ENCODE results near the gene MAP3K3.

MAP3K3 gene

DNA sequence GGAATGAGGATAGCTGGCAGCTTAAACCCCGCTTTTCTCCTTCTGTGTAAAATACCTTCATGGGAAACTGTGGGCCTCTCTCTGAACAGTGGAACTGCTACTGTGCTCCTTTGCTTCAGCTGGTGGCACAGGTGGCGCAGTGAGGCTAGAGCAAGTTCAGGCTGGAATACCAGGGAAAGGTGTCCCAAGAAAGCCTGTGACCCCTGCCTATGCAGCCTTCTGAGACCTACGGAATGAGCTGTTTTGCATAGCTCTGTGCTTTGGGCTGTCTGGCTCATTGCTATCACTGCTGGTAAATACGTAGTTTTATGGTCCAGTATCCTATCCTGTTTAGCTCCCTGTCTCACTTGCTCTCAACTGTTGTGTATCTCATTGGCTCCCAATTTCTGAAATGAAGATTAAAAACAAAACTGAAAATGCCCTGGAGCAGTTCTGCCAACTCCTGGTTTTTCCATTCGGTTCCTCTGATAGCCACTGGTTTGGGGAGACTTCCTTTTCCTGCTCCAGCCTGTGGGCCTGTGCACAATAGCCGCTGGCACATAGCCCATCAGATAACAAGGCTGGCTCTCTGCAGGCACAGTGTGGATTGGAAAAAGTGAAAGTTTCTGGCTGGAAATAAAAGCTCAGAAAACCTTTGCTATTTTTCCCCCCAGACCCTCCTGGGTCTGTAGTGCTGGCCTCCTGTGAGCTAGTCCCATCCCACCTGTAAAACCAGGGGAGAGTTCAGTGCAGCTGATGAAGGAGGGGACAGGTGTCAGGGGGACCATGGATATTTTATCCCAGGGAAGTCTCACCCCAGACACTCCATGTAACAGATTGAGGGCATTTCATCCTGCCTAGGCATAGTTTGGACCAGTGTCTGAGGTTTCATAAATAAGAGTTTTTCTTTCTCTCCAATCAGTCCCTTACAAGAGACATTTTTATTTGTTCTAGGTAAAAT is 53.7 kb downstream of the MAP3K3 start:
- H3K4me3 ChIP-seq (ENCODE audit: low read depth, low read length) = no peak overlapping the region
- H3K4ac ChIP-seq (ENCODE audit: low read depth, low read length) = no peak overlapping the region
- no peak overlapping the region for H2BK12ac ChIP-seq (ENCODE audit: low read length)
- peaks cover 3 to 4% of the 10 kb centered on the region in 2 experiments for H3K36me3 ChIP-seq (ENCODE audit: control insufficient read depth in 1 of 2, insufficient read depth in 2 of 2, low read length in 2 of 2)
- H4K91ac ChIP-seq (ENCODE audit: low read depth, low read length) = no peak overlapping the region
- no peaks in the 10 kb centered on the region for H3K9me3 ChIP-seq (ENCODE audit: insufficient read depth, low read depth, low read length)
- H3K79me1 ChIP-seq (ENCODE audit: low read length) = no peaks in the 10 kb centered on the region
- no peak overlapping the region for H3K4me2 ChIP-seq (ENCODE audit: low read length)
- H3K14ac ChIP-seq (ENCODE audit: low read length) = no peak overlapping the region
- no peak overlapping the region for H3K9ac ChIP-seq (ENCODE audit: low read length)
- H2AFZ ChIP-seq (ENCODE audit: insufficient read depth, low read length, poor library complexity) = no peak overlapping the region
- H2AK5ac ChIP-seq (ENCODE audit: low read length) = no peak overlapping the region
- no peak overlapping the region for H3K18ac ChIP-seq (ENCODE audit: low read length)
- no peak overlapping the region for H3K23ac ChIP-seq (ENCODE audit: low read length)
- no peak overlapping the region for H3K27ac ChIP-seq (ENCODE audit: low read depth, low read length)
- WGBS (ENCODE audit: extremely low coverage, insufficient coverage, insufficient read length) = no CpG with 5 or more reads among the region's 6 CpGs
- H3K27me3 ChIP-seq (ENCODE audit: insufficient read depth, low read length) = no peaks in the 10 kb centered on the region
- H4K8ac ChIP-seq (ENCODE audit: low read depth, low read length) = no peak overlapping the region
- H2BK120ac ChIP-seq (ENCODE audit: insufficient read depth, low read length, poor library complexity) = no peak overlapping the region
- no peak overlapping the region for H2BK5ac ChIP-seq (ENCODE audit: low read depth, low read length, poor library complexity)
- H3K79me2 ChIP-seq (ENCODE audit: control insufficient read depth, insufficient read depth, low read length, poor library complexity) = no peaks in the 10 kb centered on the region
- no peak overlapping the region for H4K12ac ChIP-seq (ENCODE audit: low read depth, low read length)
- H3K4me1 ChIP-seq (ENCODE audit: control insufficient read depth in 1 of 2, insufficient read depth in 2 of 2, low read length in 2 of 2) = peaks cover 0 to 6% of the 10 kb centered on the region in 2 experiments
- peak in 1 of 2 donors; percentile 31 for DNase-seq

DNA sequence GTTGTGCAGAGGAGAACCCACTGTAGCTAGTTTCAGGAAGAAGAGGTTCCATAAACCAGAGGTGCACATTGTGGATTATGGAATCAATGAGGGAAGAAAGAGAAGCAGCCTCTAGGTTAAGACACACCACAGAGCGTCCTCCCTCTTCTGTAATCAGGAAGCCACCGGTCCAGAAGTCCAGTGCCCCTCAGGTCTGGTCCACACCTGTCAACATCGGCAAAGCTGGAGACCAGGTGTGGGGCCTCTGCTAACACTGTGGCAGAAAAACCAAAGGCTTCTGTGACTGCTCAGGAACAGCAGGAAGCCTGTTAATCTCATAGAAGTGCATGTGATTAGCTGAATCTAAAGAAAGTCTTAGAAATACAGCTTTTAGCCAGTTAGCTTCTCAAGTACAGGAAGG is 54.4 kb downstream of the MAP3K3 start:
- no peak overlapping the region for H3K4me2 ChIP-seq (ENCODE audit: low read length)
- H3K4me3 ChIP-seq (ENCODE audit: low read depth, low read length) = no peak overlapping the region
- peaks cover under 1% of the 10 kb centered on the region for H3K79me1 ChIP-seq (ENCODE audit: low read length)
- no peaks in the 10 kb centered on the region for H3K27me3 ChIP-seq (ENCODE audit: insufficient read depth, low read length)
- no peak overlapping the region for H2AFZ ChIP-seq (ENCODE audit: insufficient read depth, low read length, poor library complexity)
- H3K9ac ChIP-seq (ENCODE audit: low read length) = no peak overlapping the region
- H3K9me3 ChIP-seq (ENCODE audit: insufficient read depth, low read depth, low read length) = no peaks in the 10 kb centered on the region
- DNase-seq = no peak
- H3K23ac ChIP-seq (ENCODE audit: low read length) = no peak overlapping the region
- no peak overlapping the region for H2AK5ac ChIP-seq (ENCODE audit: low read length)
- no peak overlapping the region for H2BK12ac ChIP-seq (ENCODE audit: low read length)
- no peak overlapping the region for H2BK120ac ChIP-seq (ENCODE audit: insufficient read depth, low read length, poor library complexity)
- peaks cover 4 to 11% of the 10 kb centered on the region in 2 experiments for H3K4me1 ChIP-seq (ENCODE audit: control insufficient read depth in 1 of 2, insufficient read depth in 2 of 2, low read length in 2 of 2)
- no peaks in the 10 kb centered on the region for H3K79me2 ChIP-seq (ENCODE audit: control insufficient read depth, insufficient read depth, low read length, poor library complexity)
- no CpG with 5 or more reads among the region's 3 CpGs for WGBS (ENCODE audit: extremely low coverage, insufficient coverage, insufficient read length)
- H2BK5ac ChIP-seq (ENCODE audit: low read depth, low read length, poor library complexity) = no peak overlapping the region
- H4K8ac ChIP-seq (ENCODE audit: low read depth, low read length) = no peak overlapping the region
- H3K18ac ChIP-seq (ENCODE audit: low read length) = no peak overlapping the region
- no peak overlapping the region for H3K27ac ChIP-seq (ENCODE audit: low read depth, low read length)
- H3K4ac ChIP-seq (ENCODE audit: low read depth, low read length) = no peak overlapping the region
- H3K14ac ChIP-seq (ENCODE audit: low read length) = no peak overlapping the region
- no peak overlapping the region for H4K91ac ChIP-seq (ENCODE audit: low read depth, low read length)
- H4K12ac ChIP-seq (ENCODE audit: low read depth, low read length) = no peak overlapping the region
- peaks cover 3 to 4% of the 10 kb centered on the region in 2 experiments for H3K36me3 ChIP-seq (ENCODE audit: control insufficient read depth in 1 of 2, insufficient read depth in 2 of 2, low read length in 2 of 2)

DNA sequence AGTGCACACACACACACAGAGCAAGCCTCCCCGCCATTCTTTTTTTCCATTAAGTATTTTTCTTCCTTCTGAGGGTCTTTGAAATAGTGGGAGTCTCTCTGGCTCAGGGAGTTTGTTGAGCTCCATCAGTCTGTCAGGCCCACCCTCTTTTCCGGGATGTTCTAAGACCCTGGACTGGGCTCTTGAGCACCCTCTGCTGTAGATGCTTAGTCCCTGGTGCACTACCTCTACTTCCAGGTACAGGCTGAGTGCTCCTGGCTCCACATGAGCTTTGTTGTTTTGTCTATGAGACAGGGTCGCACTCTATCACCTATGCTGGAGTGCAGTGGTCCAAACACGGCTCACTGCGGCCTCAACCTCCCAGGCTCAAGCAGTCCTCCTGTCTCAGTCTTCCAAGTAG is 57.0 kb downstream of the MAP3K3 start:
- peaks cover 7 to 8% of the 10 kb centered on the region in 2 experiments for H3K36me3 ChIP-seq (ENCODE audit: control insufficient read depth in 1 of 2, insufficient read depth in 2 of 2, low read length in 2 of 2)
- H2BK5ac ChIP-seq (ENCODE audit: low read depth, low read length, poor library complexity) = no peak overlapping the region
- no peak overlapping the region for H3K4ac ChIP-seq (ENCODE audit: low read depth, low read length)
- H3K4me3 ChIP-seq (ENCODE audit: low read depth, low read length) = peak overlapping the region; percentile 39
- no peak overlapping the region for H2AFZ ChIP-seq (ENCODE audit: insufficient read depth, low read length, poor library complexity)
- H3K9me3 ChIP-seq (ENCODE audit: insufficient read depth, low read depth, low read length) = no peaks in the 10 kb centered on the region
- H4K12ac ChIP-seq (ENCODE audit: low read depth, low read length) = no peak overlapping the region
- no peak overlapping the region for H3K9ac ChIP-seq (ENCODE audit: low read length)
- no peak overlapping the region for H2BK12ac ChIP-seq (ENCODE audit: low read length)
- H3K4me1 ChIP-seq (ENCODE audit: control insufficient read depth in 1 of 2, insufficient read depth in 2 of 2, low read length in 2 of 2) = peaks cover 6 to 7% of the 10 kb centered on the region in 2 experiments
- no peak overlapping the region for H2AK5ac ChIP-seq (ENCODE audit: low read length)
- H3K79me1 ChIP-seq (ENCODE audit: low read length) = peaks cover 2% of the 10 kb centered on the region
- no peak overlapping the region for H3K18ac ChIP-seq (ENCODE audit: low read length)
- DNase-seq = no peak
- H3K23ac ChIP-seq (ENCODE audit: low read length) = no peak overlapping the region
- no peak overlapping the region for H2BK120ac ChIP-seq (ENCODE audit: insufficient read depth, low read length, poor library complexity)
- no peaks in the 10 kb centered on the region for H3K79me2 ChIP-seq (ENCODE audit: control insufficient read depth, insufficient read depth, low read length, poor library complexity)
- no peak overlapping the region for H3K4me2 ChIP-seq (ENCODE audit: low read length)
- H3K27me3 ChIP-seq (ENCODE audit: insufficient read depth, low read length) = no peaks in the 10 kb centered on the region
- H4K91ac ChIP-seq (ENCODE audit: low read depth, low read length) = no peak overlapping the region
- no peak overlapping the region for H3K14ac ChIP-seq (ENCODE audit: low read length)
- no peak overlapping the region for H3K27ac ChIP-seq (ENCODE audit: low read depth, low read length)
- H4K8ac ChIP-seq (ENCODE audit: low read depth, low read length) = no peak overlapping the region
- WGBS (ENCODE audit: extremely low coverage, insufficient coverage, insufficient read length) = no CpG with 5 or more reads among the region's 5 CpGs

DNA sequence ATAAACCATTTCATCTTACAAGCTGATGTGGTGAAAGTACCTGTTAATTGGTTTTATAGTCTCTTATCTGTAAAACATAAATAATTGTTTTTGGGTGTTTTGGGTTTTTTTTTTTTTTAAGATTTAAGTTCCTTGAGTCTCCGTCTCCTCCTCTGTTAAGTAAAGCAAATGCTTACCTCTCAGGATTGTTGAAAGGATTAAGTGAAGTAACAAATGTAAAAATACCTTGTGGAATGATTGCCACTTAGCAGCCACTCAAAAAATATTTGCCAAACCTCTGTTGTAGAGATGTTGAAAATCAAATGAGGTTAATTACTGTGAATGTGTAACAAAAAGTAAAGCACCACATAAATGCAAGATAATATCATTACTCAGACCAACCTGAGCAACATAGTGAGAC is 58.5 kb downstream of the MAP3K3 start:
- Histone ChIP-seq H2BK5ac (ENCODE audit: low read depth, low read length, poor library complexity) (no peak overlapping the region), H3K27ac (ENCODE audit: low read depth, low read length) (no peak overlapping the region), H4K91ac (ENCODE audit: low read depth, low read length) (no peak overlapping the region), H4K12ac (ENCODE audit: low read depth, low read length) (no peak overlapping the region), H2AK5ac (ENCODE audit: low read length) (no peak overlapping the region), H3K4ac (ENCODE audit: low read depth, low read length) (no peak overlapping the region), H3K79me1 (ENCODE audit: low read length) (peaks cover 2% of the 10 kb centered on the region), H3K79me2 (ENCODE audit: control insufficient read depth, insufficient read depth, low read length, poor library complexity) (no peaks in the 10 kb centered on the region), H3K4me3 (ENCODE audit: low read depth, low read length) (no peak overlapping the region), H3K4me2 (ENCODE audit: low read length) (no peak overlapping the region), H3K14ac (ENCODE audit: low read length) (no peak overlapping the region), H3K27me3 (ENCODE audit: insufficient read depth, low read length) (no peaks in the 10 kb centered on the region), H2AFZ (ENCODE audit: insufficient read depth, low read length, poor library complexity) (no peak overlapping the region), H3K9ac (ENCODE audit: low read length) (no peak overlapping the region), H2BK12ac (ENCODE audit: low read length) (no peak overlapping the region), H2BK120ac (ENCODE audit: insufficient read depth, low read length, poor library complexity) (no peak overlapping the region), H4K8ac (ENCODE audit: low read depth, low read length) (no peak overlapping the region), H3K23ac (ENCODE audit: low read length) (no peak overlapping the region), H3K4me1 (ENCODE audit: control insufficient read depth in 1 of 2, insufficient read depth in 2 of 2, low read length in 2 of 2) (peaks cover 6 to 7% of the 10 kb centered on the region in 2 experiments), H3K36me3 (ENCODE audit: control insufficient read depth in 1 of 2, insufficient read depth in 2 of 2, low read length in 2 of 2) (peaks cover 7 to 10% of the 10 kb centered on the region in 2 experiments), H3K18ac (ENCODE audit: low read length) (no peak overlapping the region), H3K9me3 (ENCODE audit: insufficient read depth, low read depth, low read length) (no peaks in the 10 kb centered on the region)
- no CpG with 5 or more reads among the region's 1 CpG for WGBS (ENCODE audit: extremely low coverage, insufficient coverage, insufficient read length)
- no peak for DNase-seq

All from trophoblast cell (in vitro differentiated cells and primary cell).